H1 (cell line): ENCODE data around the gene FAM120B. TPM values are rescaled to one million over a fixed set of nuclear protein-coding genes. Genes with fewer than 3 reads are reported as not detected.

Experiments used
- CTCF ChIA-PET: fragments of 300-600 bp; sonication (Branson Sonifier 250); formaldehyde crosslinking; loops from one replicate; lab custom pipeline; 2021; ENCODE audit not compliant: partially characterized antibody; lab: Charles Lee
- POLR2A ChIA-PET: fragments of 300-600 bp; sonication (Branson Sonifier 250); formaldehyde crosslinking; loops from one replicate; lab custom pipeline; 2021; ENCODE audit warnings: inconsistent platforms; ENCODE audit not compliant: partially characterized antibody; lab: Charles Lee
- DNase-seq, 2 experiments: peaks; one replicate each; pipeline versions ENCODE4 v3.0.0 to v3.0.0-alpha.2; 2010 to 2022; ENCODE audit warnings: low spot score in 2 of 2, low read depth in 1 of 2, mixed read lengths in 1 of 2
- FAIRE-seq: peaks from 2 replicates; lab custom pipeline; 2011; peaks lifted over from hg19 to GRCh38; lab: Jason Lieb, UNC
- H2AFZ ChIP-seq: 2 replicates; pipeline ENCODE4 v1.8.1; 2012; ENCODE audit warnings: low read length, inconsistent platforms
- H2AK5ac ChIP-seq: 2 replicates; pipeline ENCODE4 v1.6.1; 2013; ENCODE audit warnings: low read depth, low read length
- H2BK120ac ChIP-seq: replicated peaks from 2 replicates; pipeline ENCODE3; 2013; ENCODE audit warnings: low read depth, low read length, inconsistent platforms
- H2BK12ac ChIP-seq: 2 replicates; pipeline ENCODE4 v1.6.1; 2013; ENCODE audit warnings: low read depth, low read length
- H2BK15ac ChIP-seq: 2 replicates; pipeline ENCODE4 v1.6.1; 2013; ENCODE audit warnings: low read length
- H2BK20ac ChIP-seq: 2 replicates; pipeline ENCODE4 v1.6.1; 2013; ENCODE audit warnings: low read length
- H2BK5ac ChIP-seq: 2 replicates; pipeline ENCODE4 v1.6.1; 2013; ENCODE audit warnings: low read depth, low read length
- H3K14ac ChIP-seq: 2 replicates; pipeline ENCODE4 v1.6.1; 2013; ENCODE audit warnings: inconsistent platforms; ENCODE audit not compliant: insufficient read length
- H3K18ac ChIP-seq: 2 replicates; pipeline ENCODE4 v1.6.1; 2013; ENCODE audit warnings: low read length; ENCODE audit errors: extremely low read depth
- H3K23ac ChIP-seq: 2 replicates; pipeline ENCODE4 v1.6.1; 2013; ENCODE audit warnings: inconsistent platforms; ENCODE audit not compliant: insufficient read length
- H3K23me2 ChIP-seq: 2 replicates; pipeline ENCODE4 v1.6.1; 2013; ENCODE audit warnings: low read depth, low read length
- H3K27ac ChIP-seq: 2 replicates; pipeline ENCODE4 v1.6.1; 2011; ENCODE audit warnings: low read depth, low read length, inconsistent platforms
- H3K27me3 ChIP-seq, 4 experiments: replicated peaks in 1 of 4; 1 replicate in 1 of 4; 2 replicates in 3 of 4; pipeline versions ENCODE4 v1.6.1 to v1.8.1; 2011 to 2013; ENCODE audit warnings: low read length in 3 of 4, mild to moderate bottlenecking in 3 of 4, inconsistent platforms in 2 of 4, mixed read lengths in 2 of 4, moderate library complexity in 1 of 4; ENCODE audit not compliant: control insufficient read depth in 3 of 4, insufficient read depth in 3 of 4; ENCODE audit errors: extremely low read depth in 1 of 4
- H3K36me3 ChIP-seq, 4 experiments: 2 replicates each; pipeline versions ENCODE4 v1.6.1 to v1.8.1; 2011 to 2013; ENCODE audit warnings: mild to moderate bottlenecking in 4 of 4, low read length in 3 of 4, moderate library complexity in 2 of 4, control low read depth in 1 of 4, inconsistent platforms in 1 of 4; ENCODE audit not compliant: insufficient read depth in 4 of 4, control insufficient read depth in 2 of 4
- H3K4ac ChIP-seq: replicated peaks from 2 replicates; pipeline ENCODE3; 2013; ENCODE audit warnings: low read length, low read depth, mixed read lengths, inconsistent platforms; ENCODE audit not compliant: insufficient read length
- H3K4me1 ChIP-seq, 4 experiments: replicated peaks in 1 of 4; 1 replicate in 1 of 4; 2 replicates in 3 of 4; pipeline versions ENCODE4 v1.6.1 to v1.8.1; 2011 to 2013; ENCODE audit warnings: low read length in 3 of 4, inconsistent platforms in 2 of 4, mixed read lengths in 1 of 4; ENCODE audit not compliant: insufficient read depth in 4 of 4, control insufficient read depth in 3 of 4
- H3K4me2 ChIP-seq, 2 experiments: 2 replicates each; pipeline versions ENCODE4 v1.6.1 to v1.8.1; 2011 to 2013; ENCODE audit warnings: low read depth in 2 of 2, low read length in 2 of 2, control low read depth in 1 of 2, inconsistent platforms in 1 of 2, mild to moderate bottlenecking in 1 of 2; ENCODE audit not compliant: insufficient read depth in 1 of 2
- H3K4me3 ChIP-seq, 4 experiments: fragments of 200-600, 300-600 bp in 1 of 4; sonication (generic), shearing (Covaris generic), sonication (Bioruptor Twin) in 1 of 4; 2 replicates each; pipeline versions ENCODE4 v1.5.1 to v1.8.1; 2011 to 2016; ENCODE audit warnings: low read length in 4 of 4, low read depth in 3 of 4, control low read depth in 2 of 4, inconsistent platforms in 2 of 4, mild to moderate bottlenecking in 2 of 4, mixed read lengths in 1 of 4, moderate library complexity in 1 of 4; ENCODE audit not compliant: insufficient read depth in 2 of 4; ENCODE audit errors: extremely low read depth in 1 of 4
- H3K56ac ChIP-seq: replicated peaks from 2 replicates; pipeline ENCODE3; 2013; ENCODE audit warnings: low read depth, mild to moderate bottlenecking, mixed read lengths, low read length, inconsistent platforms; ENCODE audit not compliant: insufficient read length
- H3K79me1 ChIP-seq: 2 replicates; pipeline ENCODE4 v1.6.1; 2013; ENCODE audit warnings: low read depth, low read length, control low read depth
- H3K79me2 ChIP-seq, 2 experiments: 2 replicates each; pipeline versions ENCODE4 v1.6.1 to v1.8.1; 2012 to 2013; ENCODE audit warnings: low read length in 2 of 2, mild to moderate bottlenecking in 2 of 2, inconsistent platforms in 1 of 2; ENCODE audit not compliant: insufficient read depth in 2 of 2, control insufficient read depth in 1 of 2
- H3K9ac ChIP-seq, 4 experiments: replicated peaks in 1 of 4; 1 replicate in 1 of 4; 2 replicates in 3 of 4; pipeline versions ENCODE4 v1.6.1 to v1.8.1; 2011 to 2013; ENCODE audit warnings: low read depth in 3 of 4, low read length in 3 of 4, control low read depth in 2 of 4, mild to moderate bottlenecking in 2 of 4, moderate library complexity in 2 of 4, inconsistent platforms in 1 of 4; ENCODE audit errors: extremely low read depth in 1 of 4
- H3K9me3 ChIP-seq, 2 experiments: 2 replicates each; pipeline versions ENCODE4 v1.6.1 to v1.8.1; 2012 to 2013; ENCODE audit warnings: mild to moderate bottlenecking in 2 of 2, moderate library complexity in 2 of 2, control low read depth in 1 of 2, inconsistent platforms in 1 of 2, low read depth in 1 of 2, low read length in 1 of 2, mixed read lengths in 1 of 2; ENCODE audit not compliant: insufficient read depth in 2 of 2
- H4K20me1 ChIP-seq, 2 experiments: replicated peaks in 1 of 2; 2 replicates each; pipeline versions ENCODE3 to v1.8.1; 2011 to 2013; ENCODE audit warnings: inconsistent platforms in 2 of 2, low read length in 2 of 2, mild to moderate bottlenecking in 1 of 2; ENCODE audit not compliant: insufficient read depth in 2 of 2, control insufficient read depth in 1 of 2
- H4K5ac ChIP-seq: 2 replicates; pipeline ENCODE4 v1.6.1; 2013; ENCODE audit warnings: low read length, low read depth, mixed read lengths, inconsistent platforms; ENCODE audit not compliant: insufficient read length
- H4K8ac ChIP-seq: 2 replicates; pipeline ENCODE4 v1.8.0; 2013; ENCODE audit warnings: mild to moderate bottlenecking, moderate library complexity, low read length, inconsistent platforms; ENCODE audit not compliant: insufficient read depth; ENCODE audit errors: extremely low read depth
- H4K91ac ChIP-seq: replicated peaks from 2 replicates; pipeline ENCODE3; 2013; ENCODE audit warnings: low read length, mixed read lengths, inconsistent platforms; ENCODE audit not compliant: insufficient read length
- RAD21 ChIP-seq, 2 experiments: IDR thresholded peaks in 1 of 2; conservative IDR thresholded peaks in 1 of 2; 2 replicates each; pipeline ENCODE4 v1.6.1; 2011; ENCODE audit warnings: low read depth in 2 of 2, low read length in 2 of 2, improper control_type of control experiment in 1 of 2, inconsistent platforms in 1 of 2, mild to moderate bottlenecking in 1 of 2, moderate library complexity in 1 of 2
- RNF2 ChIP-seq: fragments of 200-900, 300-1000 bp; sonication (generic); IDR thresholded peaks from 2 replicates; pipeline ENCODE4 v1.7.1; 2016; ENCODE audit warnings: borderline replicate concordance, low read depth, mild to moderate bottlenecking, antibody characterized with exemption, low read length; ENCODE audit not compliant: poor library complexity, severe bottlenecking; ENCODE audit errors: missing control alignments
- WGBS, 2 experiments: shearing (Covaris generic) in 1 of 2; methylation state at CpG; one replicate each; pipeline versions ENCODE4 v1.1.6 to v1.1.7; 2013 to 2015; ENCODE audit warnings: low lambda C conversion rate in 2 of 2, mixed read lengths in 2 of 2, inconsistent platforms in 1 of 2, low coverage in 1 of 2, missing lambda C conversion rate in 1 of 2; ENCODE audit not compliant: insufficient replicate concordance in 2 of 2, insufficient coverage in 1 of 2, insufficient read length in 1 of 2; ENCODE audit errors: extremely low coverage in 1 of 2, missing lambda C conversion rate in 1 of 2; 5-methylcytosine and 5-hydroxymethylcytosine counted together
- polyA plus RNA-seq, 7 experiments: library from polyadenylated mRNA; depleted of rRNA in 3 of 7; stranded (reverse) in 5 of 7; unstranded in 2 of 7; fragments of >200 nt in 5 of 7; fragments of 200-250 nt in 2 of 7; gene quantifications; 1 replicate in 5 of 7; 2 replicates in 1 of 7; 4 replicates in 1 of 7; pipeline versions ENCODE4 v1.2.1 to v1.2.3, GENCODE V29; 2011 to 2013; ENCODE audit warnings: missing spikeins in 2 of 7, mixed read lengths in 2 of 7
- total RNA-seq: library from RNA; stranded (reverse); fragmentation: NEBNext Ultra II Directional; extraction: Animal tissue kit (Norgen Biotek cat#: 25700); gene quantifications from 2 replicates; pipeline ENCODE4 v1.2.1, GENCODE V29; 2021

The FAM120B gene
- total and polyA plus RNA-seq, 2 of the 8 experiments (the other 6 are each of a cell fraction or from before 2014, with no cell fraction given) = 5.1 to 12.5 TPM

DNA sequence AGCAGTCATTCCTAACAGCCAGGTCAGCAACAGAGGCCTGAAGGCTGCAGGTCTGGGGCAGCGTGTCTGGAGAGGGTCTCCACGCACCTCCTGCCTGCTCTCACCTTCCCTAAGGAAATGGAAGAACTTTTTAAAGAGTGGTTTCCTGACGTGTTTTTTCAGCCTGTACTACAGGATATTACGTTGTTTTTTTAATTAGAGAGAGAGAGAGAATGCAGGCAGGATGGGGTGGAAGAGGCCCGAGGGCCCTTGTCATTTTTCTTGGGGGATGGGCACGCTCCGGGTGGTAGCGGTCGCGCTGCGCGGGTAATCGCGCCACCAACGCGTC is 17.7 kb upstream of the FAM120B start:
- ChIA-PET POLR2A (interaction anchor here (1.0 to 3.3 kb wide), 3 partner anchors 17 to 81 kb away, joined by 3 to 17 read pairs (median 10); partner anchors contain the start of gene FAM120B), CTCF (interaction anchor here (1.1 kb wide), 1 partner anchor 123 kb away, joined by 3 read pairs; no protein-coding TSS in a partner anchor)
- Histone ChIP-seq H3K4me1 (peaks cover 13 to 42% (median 24%) of the 10 kb centered on the region in 4 experiments), H3K79me1 (no peaks in the 10 kb centered on the region), H3K79me2 (no peaks in the 10 kb centered on the region), H2AK5ac (no peak overlapping the region), H2BK12ac (no peak overlapping the region), H2BK20ac (0 out of 2 replicates have a peak overlapping the region, but pooled peaks have one; percentile 15), H3K18ac (no peak overlapping the region; the same call in 1 of the 2 replicates), H3K4me3 (peak overlapping the region; percentile 44 to 71 (median 50)), H4K91ac (no peak overlapping the region), H3K14ac (no peak overlapping the region), H3K9ac (no peak overlapping the region), H2BK5ac (no peak overlapping the region), H3K27me3 (peaks cover 41 to 82% (median 74%) of the 10 kb centered on the region in 4 experiments), H2AFZ (no peak overlapping the region), H4K8ac (peak overlapping the region; percentile 28; the same call in 1 of the 2 replicates), H4K20me1 (peaks cover 13 to 14% of the 10 kb centered on the region in 2 experiments), H2BK120ac (no peak overlapping the region), H3K23me2 (peaks cover 23% of the 10 kb centered on the region; the same call in 1 of the 2 replicates), H3K4ac (no peak overlapping the region), H2BK15ac (no peak overlapping the region), H3K56ac (no peak overlapping the region), H3K36me3 (peaks cover 2 to 26% (median 7%) of the 10 kb centered on the region in 4 experiments; a peak in 4 of 8 replicates), H3K23ac (no peak overlapping the region), H3K9me3 (no peaks in the 10 kb centered on the region), H3K27ac (no peak overlapping the region), H3K4me2 (peak overlapping the region; percentile 86 to 94), H4K5ac (no peak overlapping the region)
- DNase-seq (no peak), FAIRE-seq (no peak)
- 8% methylated on average over 16 of the region's 16 CpGs; no CpG with 5 or more reads in 1 of the 2 experiments for WGBS, 2 experiments
- TF ChIP-seq RNF2 (peak; percentile 58), RAD21 (IDR thresholded peaks at IDR 0.05 in 1 of 2, conservative IDR thresholded peaks at IDR 0.05 in 1 of 2; ENCODE audit: low read depth in 2 of 2, low read length in 2 of 2) (no peak)
